Heart right ventricle (tissue), 16 donors: ENCODE measurements around the gene INAVA. TPM values are rescaled to one million over a fixed set of nuclear protein-coding genes. Genes with fewer than 3 reads are reported as not detected.

Experiments
- ATAC-seq, 8 donors: fragments of 200-7000 bp; cut with Tn5 transposase; one replicate each; pipeline ENCODE4 v1.9.1; 2020; ENCODE audit warnings: mild to moderate bottlenecking in 8 of 8, moderate library complexity in 8 of 8, moderate number of reproducible peaks in 1 of 8
- DNase-seq, 2 donors: peaks; one replicate each; pipeline ENCODE4 v3.0.0-alpha.2; 2020
- H3K27ac ChIP-seq, 10 donors: fragments of 200-600 bp; sonication (generic) in 2 of 10; one replicate each; pipeline versions ENCODE4 v1.5.0 to v1.8.0; 2020 to 2022; ENCODE audit warnings: mild to moderate bottlenecking in 3 of 10
- H3K27me3 ChIP-seq, 7 donors: fragments of 200-600 bp; one replicate each; pipeline ENCODE4 v1.8.0; 2021 to 2022; ENCODE audit warnings: mild to moderate bottlenecking in 2 of 7
- H3K36me3 ChIP-seq, 9 donors: fragments of 200-600 bp; sonication (generic) in 1 of 9; one replicate each; pipeline versions ENCODE4 v1.5.0 to v1.8.0; 2020 to 2022; ENCODE audit warnings: mild to moderate bottlenecking in 2 of 9
- H3K4me1 ChIP-seq, 9 donors: fragments of 200-600 bp; sonication (generic) in 1 of 9; one replicate each; pipeline versions ENCODE4 v1.5.0 to v1.8.0; 2020 to 2022; ENCODE audit warnings: mild to moderate bottlenecking in 4 of 9
- H3K4me3 ChIP-seq, 10 donors: fragments of 200-600 bp; sonication (generic) in 2 of 10; one replicate each; pipeline versions ENCODE4 v1.5.0 to v1.8.0; 2020 to 2022; ENCODE audit warnings: mild to moderate bottlenecking in 7 of 10, moderate library complexity in 2 of 10
- H3K9me3 ChIP-seq, 11 donors: fragments of 200-600 bp in 10 of 11; sonication (generic) in 2 of 11; one replicate each; pipeline versions ENCODE4 v1.5.0 to v1.8.0; 2013 to 2022; ENCODE audit warnings: mild to moderate bottlenecking in 2 of 11, control low read depth in 1 of 11, moderate library complexity in 1 of 11
- WGBS, 2 donors: extraction: QIAGEN DNeasy Blood & Tissue Kit; methylation state at CpG; one replicate each; pipeline ENCODE4 v1.1.7; 2013; ENCODE audit warnings: inconsistent platforms in 1 of 2; 5-methylcytosine and 5-hydroxymethylcytosine counted together
- intact Hi-C, 10 donors: fragments of 100-400 bp; cut with DNase I; formaldehyde crosslinking; loops; one replicate each; pipeline versions ENCODE4 v1.11.1 to v1.14.2; 2022
- polyA plus RNA-seq, 2 donors: library from polyadenylated mRNA; stranded (reverse); fragments of 200-250 nt; gene quantifications; one replicate each; pipeline ENCODE4 v1.2.3, GENCODE V29; 2013
- total RNA-seq, 10 donors: library from RNA; stranded (reverse); fragmentation: NEBNext Ultra II Directional in 3 of 10; extraction: Animal tissue kit (Norgen Biotek cat#: 25700) in 3 of 10; gene quantifications; one replicate each; pipeline versions ENCODE4 v1.2.1 to v1.2.4, GENCODE V29; 2021 to 2023
- TF ChIP-seq, protein P1 (sequence below), 9 donors: fragments of 200-600 bp; sonication (generic) in 2 of 9; IDR thresholded peaks; one replicate each; pipeline versions ENCODE4 v1.5.0 to v1.8.0; 2021 to 2022; ENCODE audit warnings: antibody characterized with exemption in 9 of 9, mild to moderate bottlenecking in 5 of 9, moderate library complexity in 1 of 9
- donor health status: Arrhythmogenic right ventricular cardiomyopathy.
- donor health status: ischemic (EF 13 %, LVEDD 7.1; RV severe dilation, severe dysfunction).
- donor health status: healthy with polysubstance abuse.
- donor health status: DM: no; HTN: yes; CAD: no.
- donor health status: DM: no; HTN: no; CAD: no.
- donor health status: ischemic (EF 25% LVEDD 6.9; RV normal size, moderate dysfunction).
- donor health status: ischemic (EF 25% LVEDD 5.7; RV mildly dilated, moderate dysfunction).
- donor health status: healthy.
- donor health status: DM: yes; HTN: yes; CAD: no.
- donor health status: Ischemic cardiomyopathy.
- donor health status: ischemic (EF 35%, LVEDD 5.7; RV mildly dilated, moderate dysfunction).
- donor health status: nonischemic (EF 11% LVEDD 7.7; RV severe dilation, severe dysfunction).
- donor health status: DM: yes; HTN: yes; CAD: no.
- donor health status: PGD.
- donor health status: ischemic (EF 29% LVEDD 5.4; RV normal size, mild dysfunction).
- donor health status: nonischemic (EF 23%, LVEDD 6.1; RV moderate dilation, normal function).

Gene INAVA
- total and polyA plus RNA-seq, 12 donors = 0.01 to 0.29 (median 0.11) TPM; not detected in 7

DNA sequence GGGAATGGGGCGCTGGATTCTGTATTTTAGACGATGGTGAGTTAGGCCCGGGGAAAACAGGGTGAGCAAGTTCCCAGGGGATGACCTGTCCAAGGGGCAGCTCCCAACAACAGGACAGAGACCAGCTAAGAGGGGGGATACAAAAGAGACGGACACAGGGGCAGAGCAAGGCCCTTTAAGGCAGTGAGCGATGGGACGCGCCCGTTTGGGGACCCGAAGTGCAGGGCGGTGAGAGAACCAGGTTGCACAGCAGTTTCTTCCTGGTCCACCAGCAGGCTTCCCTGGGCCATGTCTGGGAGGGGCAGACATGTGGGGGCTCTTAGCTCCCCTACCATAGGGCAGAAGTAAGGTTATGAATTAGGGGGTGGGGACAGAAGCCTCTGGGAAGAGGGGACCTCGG lies 22.0 kb downstream of the INAVA start:
- TF ChIP-seq, protein P1, sequence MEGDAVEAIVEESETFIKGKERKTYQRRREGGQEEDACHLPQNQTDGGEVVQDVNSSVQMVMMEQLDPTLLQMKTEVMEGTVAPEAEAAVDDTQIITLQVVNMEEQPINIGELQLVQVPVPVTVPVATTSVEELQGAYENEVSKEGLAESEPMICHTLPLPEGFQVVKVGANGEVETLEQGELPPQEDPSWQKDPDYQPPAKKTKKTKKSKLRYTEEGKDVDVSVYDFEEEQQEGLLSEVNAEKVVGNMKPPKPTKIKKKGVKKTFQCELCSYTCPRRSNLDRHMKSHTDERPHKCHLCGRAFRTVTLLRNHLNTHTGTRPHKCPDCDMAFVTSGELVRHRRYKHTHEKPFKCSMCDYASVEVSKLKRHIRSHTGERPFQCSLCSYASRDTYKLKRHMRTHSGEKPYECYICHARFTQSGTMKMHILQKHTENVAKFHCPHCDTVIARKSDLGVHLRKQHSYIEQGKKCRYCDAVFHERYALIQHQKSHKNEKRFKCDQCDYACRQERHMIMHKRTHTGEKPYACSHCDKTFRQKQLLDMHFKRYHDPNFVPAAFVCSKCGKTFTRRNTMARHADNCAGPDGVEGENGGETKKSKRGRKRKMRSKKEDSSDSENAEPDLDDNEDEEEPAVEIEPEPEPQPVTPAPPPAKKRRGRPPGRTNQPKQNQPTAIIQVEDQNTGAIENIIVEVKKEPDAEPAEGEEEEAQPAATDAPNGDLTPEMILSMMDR (IDR thresholded peaks at IDR 0.05) = no peak
- H3K36me3 ChIP-seq = no peaks in the 10 kb centered on the region
- H3K4me1 ChIP-seq = peaks cover 0 to 8% (median 0%) of the 10 kb centered on the region in 9 donors
- no peak for DNase-seq
- H3K9me3 ChIP-seq = no peaks in the 10 kb centered on the region
- intact Hi-C loops = no loop called here
- no peak overlapping the region for H3K4me3 ChIP-seq
- ATAC-seq = no peak
- H3K27ac ChIP-seq = no peak overlapping the region
- H3K27me3 ChIP-seq = peaks cover 0 to 3% (median 0%) of the 10 kb centered on the region in 7 donors
- WGBS, 2 donors = 82 to 83% methylated on average over 11 of the region's 11 CpGs

DNA sequence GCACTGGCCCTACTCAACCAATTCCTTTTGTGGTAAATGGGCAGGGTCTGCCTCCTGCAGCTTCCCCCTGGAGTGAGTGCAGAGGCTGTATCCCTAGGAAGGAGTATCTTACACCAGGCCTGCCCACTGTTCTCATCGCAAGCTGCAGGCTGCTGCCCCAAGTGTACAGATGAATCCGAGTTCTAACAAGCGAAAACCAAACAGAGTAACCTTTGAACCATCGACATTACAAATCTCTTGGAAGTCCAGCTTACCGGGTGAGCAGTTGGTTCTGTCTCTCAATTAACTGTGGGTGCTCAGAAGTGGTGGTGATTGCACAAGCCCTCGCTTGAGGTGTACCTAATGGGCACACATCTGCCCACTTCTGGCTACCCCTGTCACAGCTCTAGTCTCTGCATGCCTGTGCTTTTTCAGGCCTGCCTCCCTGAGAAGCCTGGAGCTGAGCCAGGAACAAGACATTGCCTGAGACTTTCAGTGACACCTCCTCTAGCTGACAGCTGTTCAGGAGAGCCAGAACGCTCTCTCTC lies 22.7 kb downstream of the INAVA start:
- Histone ChIP-seq H3K36me3 (no peaks in the 10 kb centered on the region), H3K4me1 (peaks cover 0 to 8% (median 0%) of the 10 kb centered on the region in 9 donors), H3K9me3 (no peaks in the 10 kb centered on the region), H3K27me3 (peaks cover 0 to 3% (median 0%) of the 10 kb centered on the region in 7 donors), H3K27ac (no peak overlapping the region), H3K4me3 (no peak overlapping the region)
- TF ChIP-seq, protein P1 (IDR thresholded peaks at IDR 0.05) = no peak
- DNase-seq (peak in 1 of 2 donors; percentile 75), ATAC-seq (peak; percentile 70 to 91 (median 82))
- intact Hi-C loops = no loop called here
- 43 to 55% methylated on average over 7 of the region's 7 CpGs for WGBS, 2 donors

DNA sequence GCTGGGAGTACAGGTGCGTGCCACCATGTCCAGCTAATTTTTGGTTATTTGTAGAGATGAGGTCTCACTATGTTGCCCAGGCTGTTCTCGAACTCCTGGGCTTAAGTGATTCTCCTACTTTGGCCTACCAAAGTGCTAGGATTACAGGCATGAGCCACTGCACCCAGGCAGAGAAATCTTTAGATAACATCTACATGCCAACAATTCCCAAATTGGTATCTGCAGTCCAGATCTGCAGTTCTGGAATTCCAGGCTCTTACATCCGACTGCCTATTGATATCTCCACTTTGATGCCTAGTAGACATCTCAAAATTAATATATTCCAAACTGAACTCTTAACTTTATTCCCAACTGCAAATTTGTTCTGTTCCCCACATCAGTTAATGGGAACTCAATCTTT lies 23.3 kb downstream of the INAVA start:
- H3K27ac ChIP-seq = no peak overlapping the region
- peaks cover 0 to 3% (median 0%) of the 10 kb centered on the region in 7 donors for H3K27me3 ChIP-seq
- H3K9me3 ChIP-seq = no peaks in the 10 kb centered on the region
- TF ChIP-seq, protein P1 (IDR thresholded peaks at IDR 0.05) = no peak
- H3K4me1 ChIP-seq = peaks cover 0 to 8% (median 0%) of the 10 kb centered on the region in 9 donors
- H3K36me3 ChIP-seq = no peaks in the 10 kb centered on the region
- ATAC-seq (no peak), DNase-seq (no peak)
- intact Hi-C loops = no loop called here
- 71 to 80% methylated on average over 3 of the region's 3 CpGs for WGBS, 2 donors
- H3K4me3 ChIP-seq = no peak overlapping the region

DNA sequence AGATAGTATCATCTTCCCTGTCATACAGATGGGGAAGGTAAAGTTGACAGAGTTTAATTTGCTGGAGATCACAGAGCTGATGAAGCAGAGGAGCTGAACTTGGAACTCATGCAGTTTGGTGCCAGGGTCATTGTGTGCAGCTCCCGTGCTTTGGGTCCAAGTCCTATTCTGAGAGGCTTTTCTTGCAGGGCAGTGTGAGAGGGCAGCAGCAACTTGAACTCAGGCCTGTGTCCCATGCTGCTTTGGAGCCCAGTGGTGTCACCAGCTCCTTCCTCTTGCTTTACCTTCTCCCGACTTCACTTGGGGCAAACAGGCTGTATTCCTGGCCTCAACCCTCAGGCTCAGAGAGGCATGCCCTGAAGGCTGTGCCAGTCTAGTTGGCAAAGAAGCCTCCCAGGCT lies 24.7 kb downstream of the INAVA start:
- intact Hi-C loops = no loop called here
- H3K4me1 ChIP-seq = peaks cover 0 to 8% (median 0%) of the 10 kb centered on the region in 9 donors
- no peaks in the 10 kb centered on the region for H3K9me3 ChIP-seq
- H3K4me3 ChIP-seq = no peak overlapping the region
- ATAC-seq (no peak), DNase-seq (no peak)
- H3K27ac ChIP-seq = no peak overlapping the region
- 81 to 86% methylated on average over 2 of the region's 2 CpGs for WGBS, 2 donors
- peaks cover 0 to 3% (median 0%) of the 10 kb centered on the region in 7 donors for H3K27me3 ChIP-seq
- TF ChIP-seq, protein P1 (IDR thresholded peaks at IDR 0.05) = no peak
- H3K36me3 ChIP-seq = no peaks in the 10 kb centered on the region
